H9 (cell line): Measurements from ENCODE around the gene MND1. TPM values are rescaled to one million over a fixed set of nuclear protein-coding genes. Genes with fewer than 3 reads are reported as not detected.

Experiments
- DNase-seq: peaks from one replicate; pipeline ENCODE4 v3.0.0-alpha.2; 2017
- H2AFZ ChIP-seq: one replicate; pipeline ENCODE4 v1.6.1; 2013; ENCODE audit warnings: mild to moderate bottlenecking, low read length, control low read depth, moderate library complexity
- H2AK5ac ChIP-seq: 2 replicates; pipeline ENCODE4 v1.6.1; 2013; ENCODE audit warnings: low read length, control low read depth, mixed read lengths; ENCODE audit not compliant: insufficient read length
- H2BK120ac ChIP-seq: one replicate; pipeline ENCODE4 v1.6.1; 2013; ENCODE audit warnings: low read depth, mild to moderate bottlenecking, low read length, control low read depth, inconsistent platforms; ENCODE audit not compliant: poor library complexity, severe bottlenecking
- H2BK12ac ChIP-seq: 2 replicates; pipeline ENCODE4 v1.6.1; 2013; ENCODE audit warnings: low read length, control low read depth, mixed read lengths, low read depth; ENCODE audit not compliant: insufficient read length
- H2BK15ac ChIP-seq: 2 replicates; pipeline ENCODE4 v1.6.1; 2013; ENCODE audit warnings: low read depth, low read length, control low read depth
- H2BK20ac ChIP-seq: one replicate; pipeline ENCODE4 v1.6.1; 2013; ENCODE audit warnings: low read depth, mild to moderate bottlenecking, low read length, control low read depth, inconsistent platforms; ENCODE audit not compliant: poor library complexity, severe bottlenecking
- H2BK5ac ChIP-seq: 2 replicates; pipeline ENCODE4 v1.6.1; 2013; ENCODE audit warnings: low read length, control low read depth, mixed read lengths; ENCODE audit not compliant: insufficient read length
- H3K14ac ChIP-seq: 2 replicates; pipeline ENCODE4 v1.6.1; 2013; ENCODE audit warnings: low read length, control low read depth; ENCODE audit not compliant: insufficient read depth
- H3K18ac ChIP-seq: 2 replicates; pipeline ENCODE4 v1.6.1; 2013; ENCODE audit warnings: low read depth, mild to moderate bottlenecking, mixed read lengths, low read length, control low read depth; ENCODE audit not compliant: insufficient read length
- H3K23ac ChIP-seq: 2 replicates; pipeline ENCODE4 v1.6.1; 2013; ENCODE audit warnings: low read length, control low read depth, mixed read lengths, low read depth; ENCODE audit not compliant: insufficient read length
- H3K23me2 ChIP-seq: 2 replicates; pipeline ENCODE4 v1.6.1; 2013; ENCODE audit warnings: low read depth, mild to moderate bottlenecking, mixed read lengths, low read length, control low read depth; ENCODE audit not compliant: insufficient read length, poor library complexity, severe bottlenecking
- H3K27ac ChIP-seq: 2 replicates; pipeline ENCODE4 v1.5.1; 2013; ENCODE audit warnings: low read length, control low read depth, mixed read lengths, low read depth; ENCODE audit not compliant: insufficient read length
- H3K27me3 ChIP-seq: 2 replicates; pipeline ENCODE4 v1.6.1; 2013; ENCODE audit warnings: low read length, control low read depth, inconsistent platforms; ENCODE audit not compliant: insufficient read depth
- H3K4ac ChIP-seq: 2 replicates; pipeline ENCODE4 v1.6.1; 2013; ENCODE audit warnings: low read depth, mild to moderate bottlenecking, control low read depth, inconsistent platforms, low read length, moderate library complexity
- H3K4me1 ChIP-seq: 2 replicates; pipeline ENCODE4 v1.6.1; 2013; ENCODE audit warnings: low read length, control low read depth, inconsistent platforms; ENCODE audit not compliant: insufficient read depth
- H3K4me2 ChIP-seq: 2 replicates; pipeline ENCODE4 v1.6.1; 2013; ENCODE audit warnings: low read length, control low read depth, mixed read lengths; ENCODE audit not compliant: insufficient read length, insufficient read depth
- H3K56ac ChIP-seq: 2 replicates; pipeline ENCODE4 v1.6.1; 2013; ENCODE audit warnings: low read depth, mild to moderate bottlenecking, mixed read lengths, low read length, control low read depth; ENCODE audit not compliant: insufficient read length
- H3K79me1 ChIP-seq: 2 replicates; pipeline ENCODE4 v1.6.1; 2013; ENCODE audit warnings: low read depth, mild to moderate bottlenecking, moderate library complexity, low read length, control low read depth, inconsistent platforms; ENCODE audit not compliant: insufficient read depth, poor library complexity, severe bottlenecking
- H3K79me2 ChIP-seq: 2 replicates; pipeline ENCODE4 v1.6.1; 2013; ENCODE audit warnings: low read length, control low read depth, inconsistent platforms; ENCODE audit not compliant: insufficient read depth
- H3K9ac ChIP-seq: 2 replicates; pipeline ENCODE4 v1.6.1; 2013; ENCODE audit warnings: low read length, control low read depth, mixed read lengths; ENCODE audit not compliant: insufficient read length; ENCODE audit errors: extremely low read depth
- H3K9me3 ChIP-seq: one replicate; pipeline ENCODE4 v1.6.1; 2013; ENCODE audit warnings: low read depth, low read length, inconsistent platforms; ENCODE audit not compliant: control insufficient read depth
- H3T11ph ChIP-seq: one replicate; pipeline ENCODE4 v1.6.1; 2013; ENCODE audit warnings: mild to moderate bottlenecking, low read length, control low read depth, inconsistent platforms
- H4K20me1 ChIP-seq: one replicate; pipeline ENCODE4 v1.6.1; 2013; ENCODE audit not compliant: control insufficient read depth, insufficient read length, insufficient read depth
- H4K5ac ChIP-seq: 2 replicates; pipeline ENCODE4 v1.6.1; 2013; ENCODE audit warnings: low read depth, mild to moderate bottlenecking, mixed read lengths, low read length, control low read depth; ENCODE audit not compliant: insufficient read length
- H4K8ac ChIP-seq: replicated peaks from 2 replicates; pipeline ENCODE4 v1.6.1; 2013; ENCODE audit warnings: low read length, control low read depth, mixed read lengths, low read depth; ENCODE audit not compliant: insufficient read length
- H4K91ac ChIP-seq: 2 replicates; pipeline ENCODE4 v1.6.1; 2013; ENCODE audit warnings: low read depth, mild to moderate bottlenecking, moderate library complexity, mixed read lengths, low read length, control low read depth; ENCODE audit not compliant: insufficient read length
- H3K27ac Mint-ChIP-seq, 3 experiments: 2 replicates in 2 of 3; 3 replicates in 1 of 3; pipeline ENCODE4 v1.8.0; 2020 to 2021; ENCODE audit warnings: mixed read lengths in 3 of 3, mild to moderate bottlenecking in 1 of 3, moderate library complexity in 1 of 3
- H3K27me3 Mint-ChIP-seq: 2 replicates; pipeline ENCODE4 v1.8.0; 2021; ENCODE audit warnings: low read depth, mild to moderate bottlenecking, moderate library complexity, mixed read lengths
- H3K36me3 Mint-ChIP-seq, 3 experiments: 2 replicates in 2 of 3; 3 replicates in 1 of 3; pipeline ENCODE4 v1.8.0; 2020 to 2021; ENCODE audit warnings: low read depth in 3 of 3, mixed read lengths in 3 of 3; ENCODE audit not compliant: insufficient read depth in 1 of 3
- H3K4me1 Mint-ChIP-seq, 2 experiments: 2 replicates each; pipeline ENCODE4 v1.8.0; 2020; ENCODE audit warnings: mixed read lengths in 2 of 2
- H3K4me3 Mint-ChIP-seq, 2 experiments: 2 replicates in 1 of 2; 3 replicates in 1 of 2; pipeline ENCODE4 v1.8.0; 2020 to 2021; ENCODE audit warnings: mild to moderate bottlenecking in 2 of 2, mixed read lengths in 2 of 2, moderate library complexity in 1 of 2
- H3K9me3 Mint-ChIP-seq, 2 experiments: 2 replicates in 1 of 2; 3 replicates in 1 of 2; pipeline ENCODE4 v1.8.0; 2020; ENCODE audit warnings: mild to moderate bottlenecking in 2 of 2, mixed read lengths in 2 of 2, moderate library complexity in 1 of 2
- CTCF ChIP-seq: fragments of 200-600 bp; sonication (generic); conservative IDR thresholded peaks from 3 replicates; pipeline ENCODE4 v1.8.0; 2021; ENCODE audit warnings: antibody characterized with exemption, mild to moderate bottlenecking
- WGBS: extraction: QIAGEN DNeasy Blood & Tissue Kit; methylation state at CpG from one replicate; pipeline ENCODE4 v1.1.7; 2013; ENCODE audit warnings: missing lambda C conversion rate, low lambda C conversion rate, mixed read lengths; ENCODE audit not compliant: insufficient read length; ENCODE audit errors: extremely low coverage; 5-methylcytosine and 5-hydroxymethylcytosine counted together
- total RNA-seq: library from RNA; stranded (reverse); gene quantifications from 2 replicates; pipeline ENCODE4 v1.2.1, GENCODE V29; 2021

The MND1 gene
- total RNA-seq, 1 experiment from 2014 or later, result 21.0 TPM

- Histone ChIP-seq H3K9me3 (no peaks in the 10 kb centered on the region), H2BK12ac (no peak overlapping the region), H2BK20ac (no peak overlapping the region), H3K14ac (no peak overlapping the region), H4K20me1 (no peaks in the 10 kb centered on the region), H3K23me2 (no peaks in the 10 kb centered on the region), H2BK120ac (no peak overlapping the region), H3K79me2 (no peaks in the 10 kb centered on the region), H3T11ph (no peak overlapping the region), H3K18ac (no peak overlapping the region), H2BK5ac (no peak overlapping the region), H2BK15ac (no peak overlapping the region), H3K79me1 (no peaks in the 10 kb centered on the region), H2AK5ac (no peak overlapping the region), H4K8ac (no peak overlapping the region), H2AFZ (no peak overlapping the region), H3K27ac (no peak overlapping the region), H3K23ac (no peak overlapping the region), H4K5ac (no peak overlapping the region), H3K56ac (no peak overlapping the region), H4K91ac (no peak overlapping the region), H3K4me2 (no peak overlapping the region), H3K9ac (no peak overlapping the region), H3K4ac (no peak overlapping the region), H3K27me3 (no peaks in the 10 kb centered on the region), H3K4me1 (no peaks in the 10 kb centered on the region)
- peaks cover 8 to 9% of the 10 kb centered on the region in 2 experiments for H3K4me1 Mint-ChIP-seq
- WGBS, result no CpG with 5 or more reads among the region's 2 CpGs
- H3K9me3 Mint-ChIP-seq, result no peaks in the 10 kb centered on the region
- H3K27me3 Mint-ChIP-seq, result no peaks in the 10 kb centered on the region
- H3K4me3 Mint-ChIP-seq, result no peak overlapping the region
- no peaks in the 10 kb centered on the region; a peak in 1 of 7 replicates for H3K36me3 Mint-ChIP-seq
- no peak for DNase-seq
- no peak for TF ChIP-seq CTCF
- no peak overlapping the region for H3K27ac Mint-ChIP-seq
These were observed 75.9 kb downstream of the MND1 start for GRCh38 chr4:153420361-153420760.
